NCI-H2029 (cell line): ENCODE measurements around the gene MUC20.
"Not testable (repeated sequence)": the region's sequence is repeated elsewhere in the genome, so short reads cannot be mapped to it uniquely, and the experiment has no call there.

Experiments
- DNase-seq: peaks from one replicate; lab custom pipeline; 2025; lab: John Stamatoyannopoulos, UW

The MUC20 gene

DNA sequence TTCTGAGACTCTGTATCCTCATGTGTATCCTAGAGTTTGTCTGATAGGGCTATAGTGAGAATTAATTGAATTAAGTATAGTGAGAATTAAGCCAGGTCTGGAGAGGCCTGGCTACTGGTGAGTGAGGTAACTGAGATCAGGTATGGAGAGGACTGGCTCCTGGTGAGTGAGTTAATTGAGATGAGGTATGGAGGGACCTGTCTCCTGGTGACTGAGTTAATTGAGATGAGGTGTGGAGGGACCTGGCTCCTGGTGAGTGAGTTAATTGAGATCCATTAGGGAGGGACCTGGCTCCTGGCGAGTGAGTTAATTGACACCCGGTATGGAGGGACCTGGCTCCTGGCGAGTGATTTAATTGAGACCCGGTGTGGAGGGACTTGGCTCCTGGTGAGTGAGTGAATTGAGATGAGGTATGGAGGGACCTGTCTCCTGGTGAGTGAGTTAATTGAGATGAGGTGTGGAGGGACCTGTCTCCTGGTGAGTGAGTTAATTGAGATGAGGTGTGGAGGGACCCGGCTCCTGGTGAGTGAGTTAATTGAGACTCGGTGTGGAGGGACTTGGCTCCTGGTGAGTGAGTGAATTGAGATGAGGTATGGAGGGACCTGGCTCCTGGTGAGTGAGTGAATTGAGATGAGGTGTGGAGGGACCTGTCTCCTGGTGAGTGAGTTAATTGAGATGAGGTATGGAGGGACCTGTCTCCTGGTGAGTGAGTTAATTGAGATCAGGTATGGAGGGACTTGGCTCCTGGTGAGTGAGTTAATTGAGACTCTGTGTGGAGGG is 10.5 kb upstream of the MUC20 start:
- DNase-seq: not testable (repeated sequence)

GRCh38 chr3:195711091-195711812 is 9.5 kb upstream of the MUC20 start:
- DNase-seq: not testable (repeated sequence)

GRCh38 chr3:195711813-195712534 is 8.8 kb upstream of the MUC20 start:
- no peak for DNase-seq

DNA sequence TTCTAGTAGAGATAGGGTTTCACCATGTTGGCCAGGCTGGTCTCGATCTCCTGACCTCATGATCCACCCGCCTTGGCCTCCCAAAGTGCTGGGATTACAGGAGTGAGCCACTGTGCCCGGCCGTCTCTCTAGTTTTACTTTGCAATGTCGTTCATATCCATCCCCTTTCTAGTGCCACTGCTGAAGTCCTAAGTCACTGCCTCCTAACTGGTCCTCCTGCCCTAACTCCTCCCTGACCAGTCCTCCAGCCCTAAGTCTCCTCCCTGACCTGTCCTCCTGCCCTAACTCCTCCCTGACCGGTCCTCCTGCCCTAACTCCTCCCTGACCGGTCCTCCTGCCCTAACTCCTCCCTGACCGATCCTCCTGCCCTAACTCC is 8.3 kb upstream of the MUC20 start:
- DNase-seq: not testable (repeated sequence)

- DNase-seq: not testable (repeated sequence)
These were observed 7.6 kb upstream of the MUC20 start for GRCh38 chr3:195713150-195713549.

GRCh38 chr3:195714380-195715011 is 6.3 kb upstream of the MUC20 start:
- no peak for DNase-seq

DNA sequence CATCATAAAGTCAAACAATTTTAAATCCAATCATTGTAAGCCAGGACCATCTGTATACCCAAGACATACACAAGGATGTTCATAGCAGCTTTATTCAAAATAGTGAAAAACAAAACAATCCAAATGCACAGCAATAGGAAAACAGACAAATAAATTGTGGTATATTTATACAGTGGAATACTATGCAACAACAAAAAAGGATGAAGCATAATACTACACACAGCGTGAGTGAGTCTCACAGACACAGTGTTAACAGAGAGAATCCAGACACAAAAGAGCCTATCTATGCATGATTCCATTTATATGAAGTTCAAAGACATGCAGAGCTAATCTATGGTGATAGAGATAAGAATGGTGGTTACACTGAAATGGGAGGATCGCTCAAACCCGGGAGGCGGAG is 5.6 kb upstream of the MUC20 start:
- DNase-seq: no peak

DNA sequence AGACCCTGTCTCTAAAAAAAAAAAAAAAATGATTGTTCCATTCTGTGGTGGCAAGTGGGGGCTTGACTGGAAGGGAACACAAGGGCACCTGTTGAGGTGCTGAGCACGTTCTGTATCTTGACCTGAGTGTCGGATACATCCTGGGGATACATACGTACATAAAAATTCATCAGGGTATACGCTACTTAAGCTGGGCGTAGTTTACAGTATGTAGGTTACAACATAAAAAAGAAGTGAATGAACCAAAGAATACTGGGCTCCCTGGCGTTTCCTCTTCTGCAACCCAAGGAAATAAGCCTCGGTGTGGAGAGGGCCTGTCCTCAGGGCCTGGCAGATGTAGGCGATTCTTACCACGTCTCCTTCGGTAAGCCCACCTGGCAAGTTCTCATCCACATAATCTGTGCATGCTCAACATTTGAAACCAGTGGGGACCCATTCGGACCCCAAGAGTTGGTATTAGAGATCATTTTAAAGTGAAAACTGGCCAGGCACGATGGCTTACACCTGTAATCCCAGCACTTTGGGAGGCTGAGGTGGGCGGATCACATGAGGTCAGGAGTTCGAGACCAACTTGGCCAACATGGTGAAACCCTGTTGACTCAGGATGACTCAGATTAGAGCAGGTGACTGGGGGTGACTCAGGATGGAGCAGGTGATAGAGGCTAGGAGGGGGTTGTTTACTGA is 5.1 kb upstream of the MUC20 start:
- no peak for DNase-seq

DNA sequence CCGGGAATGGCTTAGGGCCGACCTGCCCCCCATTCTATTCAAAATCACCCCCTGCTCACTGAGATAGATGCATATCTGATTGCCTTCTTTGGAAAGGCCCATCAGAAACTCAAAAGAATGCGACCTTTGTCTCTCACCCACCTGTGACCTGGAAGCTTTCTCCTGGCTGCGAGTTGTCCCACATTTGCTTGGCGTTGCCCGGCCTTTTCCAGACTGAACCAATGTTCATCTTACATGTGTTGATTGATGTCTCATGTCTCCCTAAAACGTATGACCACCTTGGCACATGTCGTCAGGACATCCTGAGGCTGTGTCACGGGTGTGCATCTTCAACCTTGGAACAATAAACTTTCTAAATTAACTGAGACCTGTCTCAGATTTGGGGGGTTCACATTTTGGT is 3.4 kb upstream of the MUC20 start:
- no peak for DNase-seq

- DNase-seq: no peak
These were observed 2.8 kb upstream of the MUC20 start for GRCh38 chr3:195717852-195718476.

DNA sequence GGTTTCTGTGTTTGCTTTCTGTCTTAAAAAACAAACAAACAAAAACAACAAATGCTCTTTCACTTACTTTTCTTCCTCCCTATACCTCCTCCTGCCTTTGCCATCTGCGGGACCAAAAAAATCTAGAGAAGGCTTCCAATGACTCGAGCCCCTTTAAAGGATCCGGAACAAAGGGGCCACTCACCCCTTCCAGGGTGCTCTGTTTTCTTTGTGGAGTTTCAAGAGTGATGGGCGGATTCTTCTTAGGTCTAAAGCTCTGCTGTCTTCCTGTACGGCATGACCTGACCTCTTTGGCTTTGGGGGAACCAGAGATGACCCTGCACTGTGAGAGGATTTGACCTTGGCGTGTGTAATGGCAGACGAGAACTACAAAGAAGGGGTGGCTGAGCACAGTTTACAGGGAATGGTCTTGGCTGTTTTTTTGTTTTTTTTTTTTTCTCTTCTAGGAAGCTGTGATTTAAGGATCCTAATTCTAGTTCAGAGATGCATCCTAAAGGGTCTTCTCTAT is 2.2 kb upstream of the MUC20 start:
- DNase-seq: no peak

GRCh38 chr3:195719514-195720254 is 1.1 kb upstream of the MUC20 start:
- DNase-seq: not testable (repeated sequence)

- DNase-seq: not testable (repeated sequence)
These were observed 1.6 kb downstream of the MUC20 start for GRCh38 chr3:195722139-195722995.

DNA sequence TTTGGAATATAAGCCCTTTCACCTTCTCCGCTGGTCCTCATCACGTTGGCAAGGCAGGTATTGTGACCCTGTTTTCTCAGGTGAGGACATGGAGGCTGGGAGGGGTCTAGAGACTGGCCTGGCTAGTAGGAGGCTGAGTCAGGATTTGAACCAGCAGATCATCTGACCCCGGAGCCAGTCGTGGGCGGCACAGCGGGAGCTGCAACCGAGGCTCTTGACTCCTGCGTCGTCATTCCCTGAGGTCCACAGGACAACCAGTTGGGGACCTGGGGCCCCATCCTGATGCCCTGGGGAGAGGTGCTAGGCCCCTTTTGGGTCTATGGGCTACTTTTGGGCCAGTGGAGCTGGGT is 2.2 kb downstream of the MUC20 start:
- not testable (repeated sequence) for DNase-seq

DNA sequence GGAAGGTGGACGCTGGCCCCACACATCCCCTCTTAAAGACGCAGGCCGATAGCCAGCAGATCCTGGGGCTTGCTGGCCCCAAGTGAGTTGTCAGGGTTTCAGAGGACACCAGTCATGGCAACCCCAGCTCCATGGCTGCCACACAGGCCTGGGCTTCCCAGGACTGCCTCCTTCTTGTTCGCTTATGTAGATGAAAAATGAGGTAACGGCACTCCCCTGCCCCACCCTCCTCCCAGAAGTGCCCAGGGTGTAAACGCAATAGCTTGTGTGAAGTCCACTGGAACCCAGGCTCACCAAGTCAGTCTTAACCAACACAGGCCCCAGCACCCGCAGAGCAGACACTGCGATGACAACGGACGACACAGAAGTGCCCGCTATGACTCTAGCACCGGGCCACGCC is 3.6 kb downstream of the MUC20 start:
- DNase-seq: not testable (repeated sequence)

GRCh38 chr3:195725916-195726740 is 5.3 kb downstream of the MUC20 start:
- not testable (repeated sequence) for DNase-seq

DNA sequence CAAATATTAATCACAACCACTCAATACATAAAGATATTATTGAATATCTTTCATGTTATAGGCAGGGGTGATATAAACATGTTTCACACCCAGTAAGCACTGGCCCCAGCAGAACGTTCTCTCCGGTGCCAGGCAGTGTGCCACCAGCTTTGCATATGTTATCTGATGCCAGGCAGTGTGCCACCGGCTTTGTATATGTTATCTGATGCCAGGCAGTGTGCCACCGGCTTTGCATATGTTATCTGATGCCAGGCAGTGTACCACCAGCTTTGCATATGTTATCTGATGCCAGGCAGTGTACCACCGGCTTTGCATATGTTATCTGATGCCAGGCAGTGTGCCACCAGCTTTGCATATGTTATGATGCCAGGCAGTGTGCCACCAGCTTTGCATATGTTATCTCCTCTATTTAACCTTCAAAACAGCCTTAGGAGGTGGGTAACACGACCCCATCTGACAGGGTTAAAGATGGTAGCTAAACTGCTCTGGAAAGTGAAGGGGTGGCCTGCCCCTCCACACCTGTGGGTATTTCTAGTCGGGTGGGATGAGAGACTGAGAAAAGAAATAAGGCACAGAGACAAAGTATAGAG is 6.9 kb downstream of the MUC20 start:
- no peak for DNase-seq

- DNase-seq: not testable (repeated sequence)
These were observed 8.0 kb downstream of the MUC20 start for GRCh38 chr3:195728789-195729188.
